SK-N-SH (cell line): Measurements from ENCODE around the gene ALPG. TPM values are rescaled to one million over a fixed set of nuclear protein-coding genes. Genes with fewer than 3 reads are reported as not detected.
A peak's percentile ranks its signal among the peaks of the same experiment; 100 is the strongest.
"Not testable (repeated sequence)": the region's sequence is repeated elsewhere in the genome, so short reads cannot be mapped to it uniquely, and the experiment has no call there.

Experiments
- CTCF ChIA-PET: fragments of 300-600, 350-600 bp; formaldehyde crosslinking; extraction: SDS; loops from one replicate; lab custom pipeline; 2021; lab: Yijun Ruan, JAX
- POLR2A ChIA-PET: fragments of 350-600 bp; sonication (Branson Sonifier 250); formaldehyde crosslinking; extraction: SDS; loops from one replicate; lab custom pipeline; 2020; ENCODE audit warnings: antibody characterized with exemption, inconsistent platforms; lab: Yijun Ruan, JAX
- DNase-seq: peaks from one replicate; pipeline ENCODE4 v3.0.0; 2012
- H2AFZ ChIP-seq: fragments of 200-600 bp; sonication (generic); 2 replicates; pipeline ENCODE4 v1.8.1; 2016; ENCODE audit warnings: antibody characterized with exemption, mild to moderate bottlenecking, low read depth
- H3F3A ChIP-seq: fragments of 200-600 bp; sonication (generic); replicated peaks from 2 replicates; pipeline ENCODE3; 2016; ENCODE audit warnings: antibody characterized with exemption, mild to moderate bottlenecking; ENCODE audit not compliant: insufficient read depth
- H3K27ac ChIP-seq, 2 experiments: fragments of 200-500 bp in 1 of 2; fragments of 200-600 bp in 1 of 2; sonication (Bioruptor generic) in 1 of 2; sonication (generic), shearing (Covaris generic) in 1 of 2; 2 replicates each; pipeline versions ENCODE4 v1.5.1 to v1.6.1; 2014 to 2016; ENCODE audit warnings: low read depth in 2 of 2, inconsistent platforms in 1 of 2, low read length in 1 of 2, mild to moderate bottlenecking in 1 of 2, mixed read lengths in 1 of 2
- H3K27me3 ChIP-seq: fragments of 200-600 bp; sonication (generic), shearing (Covaris generic); 2 replicates; pipeline ENCODE4 v1.6.1; 2016; ENCODE audit warnings: mixed run types; ENCODE audit not compliant: insufficient read depth
- H3K36me3 ChIP-seq, 2 experiments: fragments of 200-500 bp in 1 of 2; fragments of 200-600 bp in 1 of 2; sonication (Bioruptor generic) in 1 of 2; sonication (generic) in 1 of 2; replicated peaks in 1 of 2; 2 replicates each; pipeline versions ENCODE3 to v1.5.1; 2014 to 2016; ENCODE audit warnings: low read length in 1 of 2, mild to moderate bottlenecking in 1 of 2; ENCODE audit not compliant: insufficient read depth in 2 of 2, control insufficient read depth in 1 of 2
- H3K4me1 ChIP-seq, 2 experiments: fragments of 200-500 bp in 1 of 2; fragments of 200-600 bp in 1 of 2; sonication (Bioruptor generic) in 1 of 2; sonication (generic), shearing (Covaris generic) in 1 of 2; 2 replicates each; pipeline versions ENCODE4 v1.5.1 to v1.6.1; 2014 to 2016; ENCODE audit warnings: low read depth in 1 of 2, low read length in 1 of 2, mixed run types in 1 of 2; ENCODE audit not compliant: insufficient read depth in 2 of 2, control insufficient read depth in 1 of 2
- H3K4me2 ChIP-seq: fragments of 200-600 bp; sonication (generic), shearing (Covaris generic); 2 replicates; pipeline ENCODE4 v1.6.1; 2017; ENCODE audit warnings: mixed run types
- H3K4me3 ChIP-seq, 2 experiments: fragments of 200-500 bp in 1 of 2; fragments of 200-600 bp in 1 of 2; sonication (Bioruptor generic) in 1 of 2; sonication (generic), shearing (Covaris generic) in 1 of 2; 2 replicates each; pipeline versions ENCODE4 v1.5.1 to v1.8.1; 2014 to 2016; ENCODE audit warnings: low read depth in 2 of 2, inconsistent platforms in 1 of 2, low read length in 1 of 2, mild to moderate bottlenecking in 1 of 2, mixed read lengths in 1 of 2, moderate library complexity in 1 of 2
- H3K79me2 ChIP-seq: fragments of 200-600 bp; sonication (generic); 2 replicates; pipeline ENCODE4 v1.8.1; 2017; ENCODE audit warnings: mild to moderate bottlenecking; ENCODE audit not compliant: insufficient read depth
- H3K9ac ChIP-seq: fragments of 200-600 bp; sonication (generic); 2 replicates; pipeline ENCODE4 v1.6.1; 2017; ENCODE audit warnings: mixed run types
- H3K9me2 ChIP-seq: fragments of 200-600 bp; sonication (generic); 2 replicates; pipeline ENCODE4 v1.6.1; 2017; ENCODE audit warnings: mixed run types
- H3K9me3 ChIP-seq: fragments of 200-600 bp; sonication (generic); 2 replicates; pipeline ENCODE4 v1.6.1; 2017; ENCODE audit warnings: mixed run types, mild to moderate bottlenecking, moderate library complexity
- H4K20me1 ChIP-seq: fragments of 200-600 bp; sonication (generic); 2 replicates; pipeline ENCODE4 v1.6.1; 2017; ENCODE audit warnings: mild to moderate bottlenecking, mixed run types; ENCODE audit not compliant: insufficient read depth
- CTCF ChIP-seq: fragments of 200-600 bp; sonication (generic); IDR thresholded peaks from 2 replicates; pipeline ENCODE4 v1.6.1; 2017; ENCODE audit warnings: antibody characterized with exemption, mild to moderate bottlenecking, moderate library complexity
- ELF1 ChIP-seq: IDR thresholded peaks from 2 replicates; pipeline ENCODE4 v1.4.0; 2012
- FOXJ3 ChIP-seq: sonication (generic); formaldehyde crosslinking; IDR thresholded peaks from 2 replicates; pipeline ENCODE4 v1.5.1; 2020; ENCODE audit warnings: mild to moderate bottlenecking, missing genetic modification reagents
- FOXM1 ChIP-seq: IDR thresholded peaks from 2 replicates; pipeline ENCODE4 v1.4.0; 2012; ENCODE audit warnings: low read depth, mild to moderate bottlenecking
- NFIC ChIP-seq: IDR thresholded peaks from 2 replicates; pipeline ENCODE4 v1.4.0; 2012; ENCODE audit warnings: borderline replicate concordance
- NRF1 ChIP-seq: IDR thresholded peaks from 2 replicates; pipeline ENCODE4 v1.6.1; 2012; ENCODE audit warnings: low read depth, mild to moderate bottlenecking, low read length
- RAD21 ChIP-seq: IDR thresholded peaks from 2 replicates; pipeline ENCODE4 v1.6.1; 2012; ENCODE audit warnings: mild to moderate bottlenecking, low read length
- SMC3 ChIP-seq: IDR thresholded peaks from 2 replicates; pipeline ENCODE4 v1.6.1; 2012; ENCODE audit warnings: low read depth, low read length, improper control_type of control experiment
- TEAD4 ChIP-seq: IDR thresholded peaks from 2 replicates; pipeline ENCODE4 v1.4.0; 2012; ENCODE audit warnings: mild to moderate bottlenecking, borderline replicate concordance; ENCODE audit not compliant: insufficient read depth
- WGBS: methylation state at CpG from one replicate; pipeline ENCODE4 v1.1.6; 2017; ENCODE audit warnings: low lambda C conversion rate; 5-methylcytosine and 5-hydroxymethylcytosine counted together
- polyA plus RNA-seq, 3 experiments: library from polyadenylated mRNA; depleted of rRNA; stranded (reverse); fragments of >200 nt; gene quantifications; 2 replicates each; pipeline ENCODE4 v1.2.3, GENCODE V29; 2012

The ALPG gene
- polyA plus RNA-seq, 1 of the 3 experiments (the other 2 are of a cell fraction): not detected

- Histone ChIP-seq H2AFZ (no peak overlapping the region), H3K27ac (no peak overlapping the region), H3K9me3 (no peaks in the 10 kb centered on the region), H3K4me1 (no peaks in the 10 kb centered on the region; a peak in 1 of 4 replicates), H3K79me2 (no peaks in the 10 kb centered on the region), H3K27me3 (no peaks in the 10 kb centered on the region), H3K4me3 (no peak overlapping the region), H3K9ac (no peak overlapping the region), H3F3A (no peaks in the 10 kb centered on the region), H3K9me2 (no peaks in the 10 kb centered on the region), H4K20me1 (no peaks in the 10 kb centered on the region), H3K4me2 (no peak overlapping the region), H3K36me3 (no peaks in the 10 kb centered on the region)
- no peak for TF ChIP-seq FOXJ3 (CRISPR knock-in tag)
- TF ChIP-seq RAD21: 0 out of 2 replicates have a peak, but pooled peaks have one; percentile 0
- TF ChIP-seq NFIC: no peak
- TF ChIP-seq ELF1: no peak
- no peak for TF ChIP-seq TEAD4
- no peak for TF ChIP-seq FOXM1
- POLR2A ChIA-PET: no interaction called here
- WGBS: 9% methylated on average over 2 of the region's 5 CpGs
- CTCF ChIA-PET: interaction anchor here (0.5 to 4.6 kb wide), 31 partner anchors 10 to 640 kb away, joined by 3 to 49 read pairs (median 4); partner anchors contain the start of genes NPPC and PRSS56
- DNase-seq: peak; percentile 44
These were observed 33.1 kb downstream of the ALPG start for GRCh38 chr2:232439758-232440135.

- H3K9me2 ChIP-seq, H4K20me1 ChIP-seq, H3K4me1 ChIP-seq, H3K79me2 ChIP-seq, H3K27me3 ChIP-seq, H2AFZ ChIP-seq, POLR2A ChIA-PET, H3K9ac ChIP-seq, H3K4me3 ChIP-seq, H3K27ac ChIP-seq, H3K4me2 ChIP-seq, H3K36me3 ChIP-seq, H3K9me3 ChIP-seq, H3F3A ChIP-seq: not testable (repeated sequence)
- TF ChIP-seq RAD21 (peak; percentile 84), CTCF (peak; percentile 85), SMC3 (peak; percentile 80)
- DNase-seq: peak; percentile 90
- CTCF ChIA-PET: interaction anchor here (0.7 to 4.6 kb wide), 26 partner anchors 10 to 640 kb away, joined by 3 to 49 read pairs (median 4); partner anchors contain the start of gene PRSS56
- 25% methylated on average over 12 of the region's 16 CpGs for WGBS
These were observed 33.8 kb downstream of the ALPG start for GRCh38 chr2:232440220-232441018.

- H3K4me1 ChIP-seq: no peaks in the 10 kb centered on the region; a peak in 1 of 4 replicates
- no peaks in the 10 kb centered on the region for H3K9me3 ChIP-seq
- no peaks in the 10 kb centered on the region for H4K20me1 ChIP-seq
- TF ChIP-seq NRF1: no peak
- 53% methylated on average over 12 of the region's 12 CpGs for WGBS
- no peak overlapping the region for H3K27ac ChIP-seq
- H3K4me3 ChIP-seq: no peak overlapping the region
- H3K36me3 ChIP-seq: no peaks in the 10 kb centered on the region
- no peaks in the 10 kb centered on the region for H3K27me3 ChIP-seq
- H3K79me2 ChIP-seq: no peaks in the 10 kb centered on the region
- POLR2A ChIA-PET: no interaction called here
- H3F3A ChIP-seq: no peaks in the 10 kb centered on the region
- H3K4me2 ChIP-seq: no peak overlapping the region
- CTCF ChIA-PET: interaction anchor here (0.5 to 4.6 kb wide), 10 partner anchors 11 to 534 kb away, joined by 3 to 49 read pairs (median 4); partner anchors contain the start of gene PRSS56
- H2AFZ ChIP-seq: no peak overlapping the region
- DNase-seq: peak; percentile 11
- no peaks in the 10 kb centered on the region for H3K9me2 ChIP-seq
- H3K9ac ChIP-seq: no peak overlapping the region
These were observed 34.6 kb downstream of the ALPG start for GRCh38 chr2:232441147-232441651.

GRCh38 chr2:232441922-232442321 is 35.3 kb downstream of the ALPG start:
- H3K36me3 ChIP-seq, H3F3A ChIP-seq, H3K27ac ChIP-seq, H3K4me3 ChIP-seq, H3K4me1 ChIP-seq, POLR2A ChIA-PET, H3K27me3 ChIP-seq, H4K20me1 ChIP-seq, H3K9ac ChIP-seq, DNase-seq, H3K9me3 ChIP-seq, H2AFZ ChIP-seq, H3K4me2 ChIP-seq, H3K9me2 ChIP-seq, H3K79me2 ChIP-seq: not testable (repeated sequence)
- 60% methylated on average over 3 of the region's 10 CpGs for WGBS
- CTCF ChIA-PET: interaction anchor here (0.8 to 4.6 kb wide), 5 partner anchors 11 to 535 kb away, joined by 3 to 49 read pairs (median 4); partner anchors contain the start of gene PRSS56
